GM12873 (cell line): Measurements from ENCODE around the gene LCLAT1.

Experiments used
- CTCF ChIP-seq: IDR thresholded peaks from 2 replicates; pipeline ENCODE4 v1.5.1; 2012; ENCODE audit warnings: low read depth, mild to moderate bottlenecking, moderate library complexity, low read length, control low read depth; ENCODE audit not compliant: insufficient read depth; ENCODE audit errors: missing control alignments

Gene LCLAT1

GRCh38 chr2:30480703-30481322 is 33.8 kb downstream of the LCLAT1 start:
- no peak for TF ChIP-seq CTCF

- TF ChIP-seq CTCF, result no peak
Observed at GRCh38 chr2:30481323-30481800, 34.3 kb downstream of the LCLAT1 start.

- TF ChIP-seq CTCF, result no peak
Observed at GRCh38 chr2:30482011-30482410, 35.0 kb downstream of the LCLAT1 start.

GRCh38 chr2:30484145-30484544 is 37.1 kb downstream of the LCLAT1 start:
- no peak for TF ChIP-seq CTCF

GRCh38 chr2:30484995-30485394 is 37.9 kb downstream of the LCLAT1 start:
- no peak for TF ChIP-seq CTCF

- TF ChIP-seq CTCF, result no peak
Observed at GRCh38 chr2:30486655-30487054, 39.6 kb downstream of the LCLAT1 start.

GRCh38 chr2:30487603-30488002 is 40.6 kb downstream of the LCLAT1 start:
- no peak for TF ChIP-seq CTCF
